Hepatic stellate cell (primary cell): ENCODE results near the gene TBC1D24.
A peak's percentile ranks its signal among the peaks of the same experiment; 100 is the strongest.
"Not testable (repeated sequence)": the region's sequence is repeated elsewhere in the genome, so short reads cannot be mapped to it uniquely, and the experiment has no call there.

ENCODE experiments used
- DNase-seq: peaks from one replicate; pipeline ENCODE4 v3.0.0; 2011; ENCODE audit warnings: low spot score

The TBC1D24 gene

GRCh38 chr16:2474877-2475412 is at the start of gene TBC1D24:
Gene TBC1D24, plus strand, starts transcription at chr16:2475127. Its CDS starts 21,022 bp downstream, at chr16:2496149.
- DNase-seq, result peak; percentile 100

- DNase-seq, result no peak
Measured at GRCh38 chr16:2425825-2426430, 49.0 kb upstream of the TBC1D24 start.

- no peak for DNase-seq
Measured at GRCh38 chr16:2426941-2427361, 48.0 kb upstream of the TBC1D24 start.

GRCh38 chr16:2427526-2427925 is 47.4 kb upstream of the TBC1D24 start:
- no peak for DNase-seq

- DNase-seq, result no peak
Measured at GRCh38 chr16:2428051-2428783, 46.7 kb upstream of the TBC1D24 start.

- no peak for DNase-seq
Measured at GRCh38 chr16:2428784-2429033, 46.2 kb upstream of the TBC1D24 start.

GRCh38 chr16:2429034-2429770 is 45.7 kb upstream of the TBC1D24 start, which contains the start of gene CCNF:
Gene CCNF, plus strand, starts transcription at chr16:2429447. Its CDS starts 35 bp downstream, at chr16:2429482.
- peak; percentile 99 for DNase-seq

GRCh38 chr16:2429771-2430663 is 44.9 kb upstream of the TBC1D24 start:
- peak; percentile 41 for DNase-seq

GRCh38 chr16:2432286-2432685 is 42.6 kb upstream of the TBC1D24 start:
- no peak for DNase-seq

GRCh38 chr16:2432801-2433505 is 42.0 kb upstream of the TBC1D24 start:
- no peak for DNase-seq

GRCh38 chr16:2435236-2435635 is 39.7 kb upstream of the TBC1D24 start:
- not testable (repeated sequence) for DNase-seq

- no peak for DNase-seq
Measured at GRCh38 chr16:2436110-2436509, 38.8 kb upstream of the TBC1D24 start.

GRCh38 chr16:2437032-2437790 is 37.7 kb upstream of the TBC1D24 start:
- DNase-seq, result no peak

GRCh38 chr16:2438121-2438520 is 36.8 kb upstream of the TBC1D24 start:
- no peak for DNase-seq

GRCh38 chr16:2439598-2439997 is 35.3 kb upstream of the TBC1D24 start:
- DNase-seq, result no peak

- not testable (repeated sequence) for DNase-seq
Measured at GRCh38 chr16:2441143-2441804, 33.7 kb upstream of the TBC1D24 start.

GRCh38 chr16:2443555-2443954 is 31.4 kb upstream of the TBC1D24 start:
- no peak for DNase-seq

- DNase-seq, result no peak
Measured at GRCh38 chr16:2447920-2448583, 26.9 kb upstream of the TBC1D24 start.

GRCh38 chr16:2449118-2449517 is 25.8 kb upstream of the TBC1D24 start:
- no peak for DNase-seq
